HG03066 (cell line): ENCODE data around the gene IL4I1.

Experiments used
- ATAC-seq: cut with Tn5 transposase; IDR thresholded peaks from one replicate; pipeline ENCODE4 v1.9.1; 2021; ENCODE audit warnings: low read depth; ENCODE audit not compliant: unreplicated experiment

Gene IL4I1

GRCh38 chr19:49866933-49867782 is 29.5 kb downstream of the IL4I1 start, which contains the start of gene PNKP:
TSS of gene PNKP (minus strand) at chr19:49867576. CDS start at chr19:49867204, 372 bp downstream.
- ATAC-seq: peak; percentile 39

GRCh38 chr19:49864890-49865289 is 31.8 kb downstream of the IL4I1 start:
- no peak for ATAC-seq

- ATAC-seq: no peak
These were observed 32.8 kb downstream of the IL4I1 start for GRCh38 chr19:49863935-49864320.

- ATAC-seq: no peak
These were observed 33.3 kb downstream of the IL4I1 start for GRCh38 chr19:49863254-49863934.

- no peak for ATAC-seq
These were observed 34.1 kb downstream of the IL4I1 start for GRCh38 chr19:49862391-49863253.

GRCh38 chr19:49861541-49862378 is 34.9 kb downstream of the IL4I1 start:
- ATAC-seq: no peak

- ATAC-seq: no peak
These were observed 35.6 kb downstream of the IL4I1 start for GRCh38 chr19:49861107-49861506.

GRCh38 chr19:49860336-49861102 is 36.2 kb downstream of the IL4I1 start:
- no peak for ATAC-seq

GRCh38 chr19:49859682-49860335 is 36.9 kb downstream of the IL4I1 start:
- ATAC-seq: no peak

- no peak for ATAC-seq
These were observed 38.4 kb downstream of the IL4I1 start for GRCh38 chr19:49858088-49858985.

- no peak for ATAC-seq
These were observed 38.9 kb downstream of the IL4I1 start for GRCh38 chr19:49857838-49858087.

GRCh38 chr19:49857061-49857837 is 39.4 kb downstream of the IL4I1 start:
- no peak for ATAC-seq

- no peak for ATAC-seq
These were observed 40.1 kb downstream of the IL4I1 start for GRCh38 chr19:49856574-49857021.

GRCh38 chr19:49855676-49856573 is 40.8 kb downstream of the IL4I1 start:
- ATAC-seq: no peak

- no peak for ATAC-seq
These were observed 41.4 kb downstream of the IL4I1 start for GRCh38 chr19:49855277-49855675.
